IPS-15b (cell line): ENCODE results near the gene PLP1.

Source experiments
- H3K27me3 ChIP-seq: one replicate; pipeline ENCODE4 v1.6.1; 2013; ENCODE audit warnings: low read length; ENCODE audit not compliant: control insufficient read depth, insufficient read depth
- H3K36me3 ChIP-seq: one replicate; pipeline ENCODE4 v1.6.1; 2013; ENCODE audit warnings: low read length; ENCODE audit not compliant: control insufficient read depth, insufficient read depth
- H3K4me1 ChIP-seq: one replicate; pipeline ENCODE4 v1.6.1; 2013; ENCODE audit warnings: mild to moderate bottlenecking, low read length; ENCODE audit not compliant: control insufficient read depth, insufficient read depth
- H3K4me3 ChIP-seq: one replicate; pipeline ENCODE4 v1.5.1; 2013; ENCODE audit warnings: low read depth, low read length
- H3K9ac ChIP-seq: one replicate; pipeline ENCODE4 v1.6.1; 2013; ENCODE audit warnings: low read depth, mild to moderate bottlenecking, low read length
- H3K9me3 ChIP-seq: one replicate; pipeline ENCODE4 v1.6.1; 2013; ENCODE audit warnings: mild to moderate bottlenecking, low read length; ENCODE audit not compliant: control insufficient read depth, insufficient read depth

PLP1 gene

DNA sequence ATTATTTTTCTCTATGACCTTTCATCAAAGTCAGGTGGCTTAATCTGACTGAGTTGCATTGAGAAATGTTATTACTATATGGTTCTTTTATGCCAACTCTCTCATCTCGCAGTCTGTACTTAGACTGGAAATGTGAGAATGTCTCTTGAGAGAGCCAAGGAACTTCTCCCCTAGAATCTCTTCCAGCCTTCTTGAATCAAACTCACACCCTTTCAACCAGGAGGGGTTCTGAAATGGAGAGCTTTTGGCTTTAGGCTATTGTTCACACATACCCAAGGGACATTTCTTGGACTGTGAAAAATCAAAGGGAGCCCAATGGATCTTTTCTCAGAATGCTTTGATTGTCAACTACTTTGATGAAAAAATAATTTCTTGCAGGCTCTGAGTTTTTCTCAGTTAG is 5.1 kb downstream of the PLP1 start:
- peaks cover 44% of the 10 kb centered on the region for H3K36me3 ChIP-seq
- H3K27me3 ChIP-seq: no peaks in the 10 kb centered on the region

GRCh38 chrX:103782640-103783039 is 6.0 kb downstream of the PLP1 start:
- H3K27me3 ChIP-seq: no peaks in the 10 kb centered on the region
- H3K4me3 ChIP-seq: no peak overlapping the region
- no peak overlapping the region for H3K9ac ChIP-seq
- H3K9me3 ChIP-seq: no peaks in the 10 kb centered on the region
- H3K36me3 ChIP-seq: peaks cover 48% of the 10 kb centered on the region
- no peaks in the 10 kb centered on the region for H3K4me1 ChIP-seq

More for the DNA sequence above, 5.1 kb downstream of the PLP1 start:
- Histone ChIP-seq H3K9me3 (no peaks in the 10 kb centered on the region), H3K4me3 (no peak overlapping the region), H3K9ac (no peak overlapping the region), H3K4me1 (no peaks in the 10 kb centered on the region)

- H3K4me1 ChIP-seq: no peaks in the 10 kb centered on the region
- no peaks in the 10 kb centered on the region for H3K9me3 ChIP-seq
- H3K9ac ChIP-seq: no peak overlapping the region
- H3K36me3 ChIP-seq: peaks cover 52% of the 10 kb centered on the region
- H3K27me3 ChIP-seq: no peaks in the 10 kb centered on the region
- H3K4me3 ChIP-seq: no peak overlapping the region
Observed at GRCh38 chrX:103783196-103783595, 6.6 kb downstream of the PLP1 start.

- H3K36me3 ChIP-seq: peaks cover 56% of the 10 kb centered on the region
- H3K9ac ChIP-seq: no peak overlapping the region
- no peak overlapping the region for H3K4me3 ChIP-seq
- H3K9me3 ChIP-seq: no peaks in the 10 kb centered on the region
- no peaks in the 10 kb centered on the region for H3K27me3 ChIP-seq
- no peaks in the 10 kb centered on the region for H3K4me1 ChIP-seq
Observed at GRCh38 chrX:103783971-103784370, 7.3 kb downstream of the PLP1 start.

GRCh38 chrX:103789004-103789403 is 12.4 kb downstream of the PLP1 start:
- Histone ChIP-seq H3K4me1 (no peaks in the 10 kb centered on the region), H3K9me3 (no peaks in the 10 kb centered on the region), H3K36me3 (peaks cover 49% of the 10 kb centered on the region), H3K9ac (no peak overlapping the region), H3K27me3 (no peaks in the 10 kb centered on the region), H3K4me3 (no peak overlapping the region)

GRCh38 chrX:103791228-103791627 is 14.6 kb downstream of the PLP1 start:
- no peaks in the 10 kb centered on the region for H3K9me3 ChIP-seq
- H3K36me3 ChIP-seq: peaks cover 40% of the 10 kb centered on the region
- H3K27me3 ChIP-seq: no peaks in the 10 kb centered on the region
- H3K4me3 ChIP-seq: no peak overlapping the region
- no peaks in the 10 kb centered on the region for H3K4me1 ChIP-seq
- H3K9ac ChIP-seq: no peak overlapping the region

DNA sequence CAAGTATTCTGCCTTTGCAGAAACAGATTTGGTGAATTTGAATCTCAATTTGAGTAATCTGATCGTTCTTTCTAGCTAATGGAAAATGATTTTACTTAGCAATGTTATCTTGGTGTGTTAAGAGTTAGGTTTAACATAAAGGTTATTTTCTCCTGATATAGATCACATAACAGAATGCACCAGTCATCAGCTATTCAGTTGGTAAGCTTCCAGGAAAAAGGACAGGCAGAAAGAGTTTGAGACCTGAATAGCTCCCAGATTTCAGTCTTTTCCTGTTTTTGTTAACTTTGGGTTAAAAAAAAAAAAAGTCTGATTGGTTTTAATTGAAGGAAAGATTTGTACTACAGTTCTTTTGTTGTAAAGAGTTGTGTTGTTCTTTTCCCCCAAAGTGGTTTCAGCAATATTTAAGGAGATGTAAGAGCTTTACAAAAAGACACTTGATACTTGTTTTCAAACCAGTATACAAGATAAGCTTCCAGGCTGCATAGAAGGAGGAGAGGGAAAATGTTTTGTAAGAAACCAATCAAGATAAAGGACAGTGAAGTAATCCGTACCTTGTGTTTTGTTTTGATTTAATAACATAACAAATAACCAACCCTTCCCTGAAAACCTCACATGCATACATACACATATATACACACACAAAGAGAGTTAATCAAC is 15.3 kb downstream of the PLP1 start:
- no peaks in the 10 kb centered on the region for H3K4me1 ChIP-seq
- no peaks in the 10 kb centered on the region for H3K9me3 ChIP-seq
- no peak overlapping the region for H3K9ac ChIP-seq
- peaks cover 32% of the 10 kb centered on the region for H3K36me3 ChIP-seq
- H3K27me3 ChIP-seq: no peaks in the 10 kb centered on the region
- H3K4me3 ChIP-seq: no peak overlapping the region

DNA sequence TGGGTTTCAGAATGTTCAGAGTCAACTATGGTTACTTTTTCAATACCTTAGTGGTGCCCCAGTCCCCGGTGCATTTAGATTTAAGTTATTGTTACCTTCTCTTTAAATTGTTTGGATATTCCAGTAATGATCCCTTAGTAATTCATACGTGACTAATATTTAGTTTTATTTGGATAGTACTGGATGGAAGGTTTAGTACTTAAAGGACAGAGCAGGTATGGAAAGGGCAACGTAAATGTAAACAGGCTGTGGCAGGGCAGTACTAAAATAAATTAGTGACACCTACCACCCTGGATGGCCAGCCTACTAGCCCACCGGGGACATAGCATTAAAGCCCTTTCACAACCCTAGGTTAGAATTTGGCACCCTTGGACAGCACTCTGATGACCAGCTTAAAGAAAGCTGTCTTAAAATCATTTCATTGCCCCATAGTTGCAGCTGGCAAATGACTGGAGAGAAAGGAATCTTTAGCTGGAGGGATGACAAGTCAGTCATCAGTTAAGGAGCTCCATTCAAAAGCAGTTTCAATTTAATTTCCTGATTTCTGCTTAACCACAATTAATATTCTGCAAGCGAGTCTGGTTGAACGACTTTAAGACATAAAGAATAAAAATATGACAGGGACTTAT is 16.4 kb downstream of the PLP1 start:
- Histone ChIP-seq H3K4me1 (no peaks in the 10 kb centered on the region), H3K27me3 (no peaks in the 10 kb centered on the region), H3K9me3 (no peaks in the 10 kb centered on the region), H3K4me3 (no peak overlapping the region), H3K9ac (no peak overlapping the region), H3K36me3 (peaks cover 25% of the 10 kb centered on the region)

GRCh38 chrX:103793545-103793940 is 16.9 kb downstream of the PLP1 start:
- peaks cover 20% of the 10 kb centered on the region for H3K36me3 ChIP-seq
- H3K4me1 ChIP-seq: no peaks in the 10 kb centered on the region
- no peak overlapping the region for H3K4me3 ChIP-seq
- H3K9ac ChIP-seq: no peak overlapping the region
- H3K27me3 ChIP-seq: no peaks in the 10 kb centered on the region
- no peaks in the 10 kb centered on the region for H3K9me3 ChIP-seq

GRCh38 chrX:103794119-103794518 is 17.5 kb downstream of the PLP1 start:
- Histone ChIP-seq H3K4me1 (no peaks in the 10 kb centered on the region), H3K9me3 (no peaks in the 10 kb centered on the region), H3K27me3 (no peaks in the 10 kb centered on the region), H3K9ac (no peak overlapping the region), H3K36me3 (peaks cover 16% of the 10 kb centered on the region), H3K4me3 (no peak overlapping the region)

- no peaks in the 10 kb centered on the region for H3K27me3 ChIP-seq
- H3K4me1 ChIP-seq: no peaks in the 10 kb centered on the region
- no peak overlapping the region for H3K9ac ChIP-seq
- H3K36me3 ChIP-seq: no peaks in the 10 kb centered on the region
- no peaks in the 10 kb centered on the region for H3K9me3 ChIP-seq
- H3K4me3 ChIP-seq: no peak overlapping the region
Observed at GRCh38 chrX:103797691-103798090, 21.1 kb downstream of the PLP1 start.

- no peaks in the 10 kb centered on the region for H3K4me1 ChIP-seq
- no peak overlapping the region for H3K9ac ChIP-seq
- no peaks in the 10 kb centered on the region for H3K36me3 ChIP-seq
- no peaks in the 10 kb centered on the region for H3K9me3 ChIP-seq
- no peak overlapping the region for H3K4me3 ChIP-seq
- H3K27me3 ChIP-seq: no peaks in the 10 kb centered on the region
Observed at GRCh38 chrX:103800318-103800717, 23.7 kb downstream of the PLP1 start.
